SK-N-MC (cell line): ENCODE measurements around the gene MYO5B.

ENCODE experiments used
- EZH2 ChIP-seq: fragments of 200-600 bp; sonication (generic); IDR thresholded peaks from one replicate; pipeline ENCODE4 v1.6.1; 2017; ENCODE audit warnings: antibody characterized with exemption
- POLR2AphosphoS5 ChIP-seq: IDR thresholded peaks from 2 replicates; pipeline ENCODE4 v1.6.1; 2012; ENCODE audit warnings: mild to moderate bottlenecking, low read depth, low read length, borderline replicate concordance

DNA sequence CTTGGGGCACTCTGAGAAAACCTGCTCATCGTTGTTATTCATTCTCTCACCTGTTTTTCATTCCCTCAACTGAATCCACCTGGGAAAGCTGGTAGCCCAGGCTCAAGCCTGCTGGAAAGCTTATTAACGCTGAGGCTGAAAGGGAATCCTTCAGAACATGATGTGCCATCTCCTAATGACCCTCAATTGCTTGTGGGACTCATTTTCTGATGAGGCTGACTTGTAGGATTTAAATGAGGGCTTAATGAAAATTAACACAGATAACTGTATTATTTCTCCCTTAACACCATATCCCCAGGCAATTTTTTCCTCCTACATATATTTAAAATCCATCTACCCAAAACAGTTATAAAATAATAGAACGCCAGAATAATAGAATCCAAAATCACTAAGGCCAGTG is 218.9 kb downstream of the MYO5B start:
- TF ChIP-seq EZH2 (no peak), POLR2AphosphoS5 (no peak)
